GM19463 (cell line): ENCODE measurements around the gene CDH4.

Source experiments
- ATAC-seq: cut with Tn5 transposase; IDR thresholded peaks from one replicate; pipeline ENCODE4 v1.9.1; 2021; ENCODE audit warnings: mild to moderate bottlenecking, moderate library complexity; ENCODE audit not compliant: unreplicated experiment

Gene CDH4

DNA sequence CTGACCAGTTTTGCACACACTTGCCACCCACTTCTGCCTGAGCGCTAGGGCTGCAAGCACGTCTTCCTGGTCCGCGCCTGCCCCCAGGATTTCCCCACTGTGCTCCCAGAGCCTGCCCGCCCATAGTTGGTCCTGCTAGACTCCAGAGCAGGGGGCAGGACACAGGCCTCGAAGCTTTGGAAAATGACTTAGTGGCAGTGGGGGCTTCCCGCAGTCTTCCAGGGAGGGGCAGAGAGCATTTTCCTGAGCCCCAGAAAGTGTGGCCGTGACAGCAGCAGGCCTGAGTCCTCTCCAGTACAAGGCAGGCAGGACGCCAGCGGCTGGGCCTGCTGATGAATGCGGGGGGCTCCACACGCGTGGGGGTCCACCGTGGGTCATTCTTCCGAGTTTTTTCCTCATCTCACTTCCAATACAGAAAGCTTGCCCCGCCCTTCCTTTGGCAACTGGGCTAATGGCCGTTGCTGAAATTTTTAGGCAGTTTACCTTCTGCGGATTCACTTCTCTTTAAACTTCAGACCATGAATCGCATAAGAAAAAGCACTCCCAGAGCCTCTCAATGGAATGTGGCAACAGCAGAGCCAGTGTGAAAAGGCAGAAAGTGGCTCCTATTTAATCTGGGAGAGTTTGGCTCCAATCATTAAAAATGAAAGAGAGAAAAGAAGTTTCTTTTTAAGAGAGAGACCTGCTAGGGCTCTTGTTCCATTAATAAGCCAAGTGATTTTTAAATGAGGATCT is 383.8 kb downstream of the CDH4 start:
- ATAC-seq, result no peak

DNA sequence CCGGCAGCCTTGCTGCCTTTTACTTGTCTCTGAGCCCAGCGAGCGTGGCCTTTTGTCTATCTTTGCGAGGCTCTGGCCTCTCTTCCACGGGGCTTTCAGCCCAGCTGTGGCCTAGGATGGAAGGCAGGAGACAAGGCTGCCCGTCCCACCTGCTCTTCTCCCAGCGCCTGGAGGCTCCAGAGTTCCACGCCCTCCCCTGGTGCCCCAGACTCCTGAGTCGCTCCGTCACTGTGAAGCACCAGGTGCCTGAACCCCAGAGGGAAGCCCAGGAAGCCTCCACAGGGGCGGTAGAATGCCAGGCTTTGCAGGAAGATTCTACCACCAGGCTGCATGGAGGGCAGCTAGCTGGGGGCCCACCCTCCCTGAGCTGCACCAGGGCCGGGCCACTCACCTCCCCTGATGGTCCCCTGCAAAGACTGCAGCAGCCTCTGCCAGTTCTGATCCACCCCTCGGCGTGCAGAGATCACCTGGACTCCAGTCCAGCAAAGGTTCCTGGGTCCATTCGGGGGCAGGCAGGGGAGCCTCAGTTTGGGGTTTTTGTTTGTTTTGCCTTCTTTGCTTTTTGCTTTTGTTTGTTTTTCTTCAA is 384.6 kb downstream of the CDH4 start:
- no peak for ATAC-seq

DNA sequence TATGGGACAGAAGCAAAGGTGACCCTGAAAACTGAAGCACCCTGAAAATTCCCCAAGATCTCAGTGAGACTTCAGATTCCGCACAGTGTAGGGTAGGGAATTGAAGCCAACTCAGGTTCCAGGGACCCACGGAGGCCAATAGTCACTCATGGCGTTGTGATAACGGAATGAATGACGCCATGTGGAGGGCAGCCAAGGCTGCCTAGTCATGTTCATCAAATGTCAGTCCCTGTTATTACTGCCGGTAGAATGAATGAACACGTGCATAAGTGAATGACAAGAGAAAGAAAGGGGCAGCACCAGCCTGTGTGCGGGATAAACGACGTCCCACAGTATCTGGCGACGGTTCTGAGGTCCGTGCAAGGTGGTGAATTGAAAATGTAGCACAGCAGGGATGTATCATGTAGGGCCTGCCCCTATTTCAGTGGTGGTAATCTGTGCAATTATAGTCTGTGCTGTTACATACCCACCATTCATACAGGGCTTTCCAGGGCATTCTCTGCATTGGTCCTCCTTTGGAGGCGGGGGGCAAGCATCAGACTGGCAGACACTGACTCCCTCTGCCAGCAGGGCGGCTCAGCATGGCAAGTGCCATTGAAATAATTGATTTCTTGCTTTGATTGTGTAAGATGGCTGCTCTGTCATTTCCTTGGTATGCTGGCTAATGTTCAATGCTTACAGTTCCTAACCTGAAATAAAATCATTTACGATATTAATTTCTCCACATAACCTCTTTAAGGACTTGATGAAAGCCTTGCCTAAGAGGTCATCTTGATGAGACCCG is 386.9 kb downstream of the CDH4 start:
- no peak for ATAC-seq

DNA sequence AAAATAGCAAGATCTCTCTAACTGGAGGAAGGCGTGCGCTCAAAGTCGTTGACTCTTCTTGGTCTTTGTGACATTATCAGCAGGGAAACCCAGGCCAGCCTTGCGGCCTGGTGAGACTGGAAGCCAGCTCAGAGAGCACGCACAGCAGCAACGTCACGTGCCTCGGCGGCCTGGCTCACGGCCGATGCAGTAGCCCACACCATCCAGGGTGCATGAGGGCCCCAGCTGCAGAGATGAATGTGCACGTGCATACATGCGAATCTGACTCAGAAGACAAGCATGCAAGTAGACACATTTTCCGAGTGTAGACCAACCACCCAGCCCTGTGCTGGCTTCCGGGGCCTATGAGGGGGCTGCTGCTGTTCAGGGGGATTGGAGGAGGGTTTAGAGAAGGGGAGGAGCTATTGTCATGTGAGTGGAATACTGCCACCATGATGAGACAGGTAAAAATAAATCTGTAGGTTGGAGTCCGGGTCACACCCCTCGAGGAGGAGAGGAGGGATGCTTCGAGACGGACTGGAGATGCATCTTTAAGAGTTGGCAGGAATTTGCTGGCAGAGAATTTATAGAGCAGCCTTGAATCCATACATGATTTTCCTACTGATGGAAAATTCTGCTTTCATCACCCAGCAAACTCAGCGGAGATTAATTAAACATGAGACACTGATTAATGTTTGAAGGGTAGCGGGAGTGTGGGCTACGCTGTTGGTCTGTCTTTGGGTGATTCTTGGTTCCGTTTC is 388.2 kb downstream of the CDH4 start:
- no peak for ATAC-seq

DNA sequence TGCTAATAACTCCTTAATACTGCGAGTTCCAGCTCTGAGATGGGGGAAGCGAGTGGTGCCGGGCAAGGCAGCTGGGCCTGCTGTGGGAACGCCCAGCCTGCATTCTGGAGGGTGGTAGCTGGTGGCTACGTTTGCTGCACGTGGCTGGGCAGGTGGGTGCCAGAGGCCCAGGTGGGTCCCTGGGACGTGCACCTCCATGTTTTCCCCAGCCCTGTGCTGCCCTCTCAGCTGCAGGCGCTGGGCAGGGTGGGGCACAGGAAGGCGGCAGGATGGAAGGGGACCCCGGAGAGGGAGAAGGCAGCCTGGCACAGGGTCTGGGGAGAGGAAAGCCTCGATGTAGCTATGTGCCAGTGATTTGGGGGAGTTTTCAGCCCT is 388.8 kb downstream of the CDH4 start:
- no peak for ATAC-seq

DNA sequence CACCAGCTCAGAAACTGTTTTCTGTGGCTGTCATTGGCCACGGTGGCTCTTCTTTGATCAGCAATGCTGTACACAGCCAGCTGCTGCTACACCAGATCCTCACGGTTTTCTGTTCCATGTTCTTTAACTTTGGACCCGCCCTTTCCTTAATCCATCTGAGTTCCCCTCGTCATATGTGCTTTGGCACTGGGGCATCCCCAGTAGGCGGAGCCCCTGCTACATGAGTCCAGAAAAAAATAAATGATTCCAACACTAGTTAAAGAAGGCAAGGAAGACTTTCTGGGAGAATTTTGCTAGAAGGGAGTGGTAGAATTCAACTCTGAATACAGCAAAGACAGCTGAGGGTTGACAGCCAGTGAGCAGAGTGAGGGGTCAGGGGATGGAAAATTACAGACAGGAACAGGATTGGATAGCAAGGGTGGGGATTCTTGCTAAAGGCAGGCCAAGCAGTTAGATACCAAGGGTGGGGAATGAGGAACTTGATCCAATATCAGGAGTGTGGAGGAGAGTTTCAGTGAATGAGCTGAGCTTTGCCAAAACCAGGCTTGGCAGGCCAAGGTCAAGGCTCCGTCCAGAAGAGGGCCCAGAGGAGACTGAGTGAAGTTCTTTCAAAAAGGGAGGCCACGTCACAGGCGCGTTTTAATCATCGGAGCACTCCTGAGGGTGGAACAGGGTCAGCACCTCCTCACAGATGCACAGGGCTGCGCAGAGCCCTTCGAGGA is 391.8 kb downstream of the CDH4 start:
- no peak for ATAC-seq

DNA sequence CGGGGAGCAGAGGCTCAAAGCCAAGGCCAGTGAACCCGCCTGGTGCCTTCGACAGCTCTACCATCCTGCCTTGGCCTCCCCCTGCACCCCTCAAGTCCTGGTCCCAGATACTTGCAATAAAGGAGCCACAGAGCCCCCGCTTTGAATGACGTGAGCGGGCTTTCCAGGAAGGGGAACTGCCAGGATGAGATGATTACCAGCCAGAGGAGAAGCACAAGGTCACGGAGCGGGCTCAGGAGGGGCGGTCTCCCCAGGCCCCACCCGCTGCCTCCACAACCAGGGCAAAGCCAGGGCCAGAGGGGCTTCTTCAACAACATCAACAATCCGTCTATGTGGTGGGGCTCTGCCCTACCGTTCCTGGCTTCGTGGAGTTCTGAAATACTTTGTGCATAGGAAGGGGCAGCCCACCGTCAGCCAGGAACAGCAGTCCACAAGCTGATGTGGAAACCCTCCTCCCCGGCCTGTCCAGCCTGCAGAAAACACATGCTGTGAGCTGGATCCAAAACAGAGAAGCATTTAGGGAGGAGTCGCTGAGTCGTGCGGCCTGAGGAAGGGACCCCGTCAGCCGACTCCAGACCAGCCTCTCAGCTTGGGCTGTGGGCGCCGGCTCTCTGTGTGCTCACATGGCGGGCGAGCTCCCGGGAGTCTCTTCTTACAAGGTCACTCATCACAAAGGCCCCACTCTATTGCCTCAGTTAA is 392.5 kb downstream of the CDH4 start:
- ATAC-seq, result no peak

DNA sequence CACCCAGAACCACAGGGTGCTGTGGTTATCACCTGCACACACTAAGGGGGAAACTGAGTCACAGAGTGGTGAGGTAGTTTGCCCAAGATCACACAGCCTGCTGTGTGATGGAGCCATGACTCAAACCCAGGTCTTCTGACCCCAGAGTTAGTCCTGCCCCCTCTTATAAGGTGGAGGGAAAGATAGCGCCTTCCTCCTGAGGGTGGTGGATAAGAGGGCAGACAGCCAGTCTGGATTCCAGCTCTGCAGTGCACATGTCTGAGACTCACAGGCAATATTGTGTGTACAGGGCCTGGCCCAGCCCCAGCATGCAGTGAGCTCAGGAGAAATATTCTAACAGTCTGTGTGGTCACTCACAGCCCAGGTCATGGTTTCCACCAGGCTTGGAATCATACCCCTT is 393.7 kb downstream of the CDH4 start:
- ATAC-seq, result no peak

DNA sequence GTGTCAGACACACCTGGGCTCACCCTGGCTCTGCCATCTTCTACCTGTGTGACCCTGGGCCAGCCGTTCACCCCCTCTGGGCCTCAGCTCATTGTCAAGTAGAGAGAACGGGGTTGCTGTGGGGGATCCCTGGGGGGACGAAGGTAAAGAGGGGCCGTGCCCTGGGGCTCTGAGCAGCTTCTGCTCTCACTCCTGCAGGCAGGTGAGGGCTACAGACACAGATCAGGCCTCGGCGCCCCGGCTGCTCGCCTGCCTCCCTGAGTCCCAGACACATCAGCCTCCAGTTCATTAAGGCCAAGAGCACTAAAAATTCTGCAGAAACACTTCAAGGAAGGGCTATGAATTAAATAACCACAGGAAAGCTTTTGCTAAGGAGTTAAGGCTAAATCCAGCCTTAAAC is 394.4 kb downstream of the CDH4 start:
- no peak for ATAC-seq

DNA sequence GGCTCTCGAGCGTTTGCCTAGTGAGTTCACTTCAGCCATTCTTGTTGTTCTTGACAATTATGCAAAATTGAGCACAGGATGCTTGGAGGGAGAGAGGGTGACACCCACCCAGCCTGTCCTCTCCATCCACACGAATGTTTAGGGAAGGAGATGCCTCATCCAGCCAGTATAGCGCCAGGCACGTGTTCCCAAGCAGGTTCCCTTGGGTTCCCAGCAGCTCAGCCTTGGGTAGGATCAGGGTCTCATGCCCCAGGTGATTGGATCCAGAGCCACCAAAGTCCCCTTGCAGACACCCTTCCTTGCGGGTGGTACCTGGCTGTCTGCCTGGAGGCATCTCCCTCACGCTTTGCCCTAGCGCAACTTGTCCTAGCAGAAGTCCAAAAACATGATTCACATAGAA is 394.9 kb downstream of the CDH4 start:
- no peak for ATAC-seq

DNA sequence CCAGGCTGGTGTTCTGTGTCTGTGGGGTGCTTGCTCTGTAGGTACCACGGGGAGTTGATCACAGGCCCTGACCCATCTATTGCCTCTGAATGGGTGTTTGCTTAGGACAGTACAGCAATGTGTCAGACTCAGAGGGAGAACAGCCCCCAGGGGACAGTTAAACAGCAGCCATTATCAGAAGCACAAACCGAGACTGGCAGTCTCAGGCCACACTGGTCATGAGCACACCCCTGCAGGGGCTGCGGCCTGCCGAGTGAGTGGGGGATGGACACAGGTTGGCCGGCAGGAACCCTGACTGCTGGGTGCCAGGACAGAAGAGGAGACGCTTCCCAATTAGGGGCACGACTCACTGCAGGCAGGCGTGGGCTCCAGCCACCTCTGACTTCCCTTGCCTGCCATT is 395.6 kb downstream of the CDH4 start:
- no peak for ATAC-seq

DNA sequence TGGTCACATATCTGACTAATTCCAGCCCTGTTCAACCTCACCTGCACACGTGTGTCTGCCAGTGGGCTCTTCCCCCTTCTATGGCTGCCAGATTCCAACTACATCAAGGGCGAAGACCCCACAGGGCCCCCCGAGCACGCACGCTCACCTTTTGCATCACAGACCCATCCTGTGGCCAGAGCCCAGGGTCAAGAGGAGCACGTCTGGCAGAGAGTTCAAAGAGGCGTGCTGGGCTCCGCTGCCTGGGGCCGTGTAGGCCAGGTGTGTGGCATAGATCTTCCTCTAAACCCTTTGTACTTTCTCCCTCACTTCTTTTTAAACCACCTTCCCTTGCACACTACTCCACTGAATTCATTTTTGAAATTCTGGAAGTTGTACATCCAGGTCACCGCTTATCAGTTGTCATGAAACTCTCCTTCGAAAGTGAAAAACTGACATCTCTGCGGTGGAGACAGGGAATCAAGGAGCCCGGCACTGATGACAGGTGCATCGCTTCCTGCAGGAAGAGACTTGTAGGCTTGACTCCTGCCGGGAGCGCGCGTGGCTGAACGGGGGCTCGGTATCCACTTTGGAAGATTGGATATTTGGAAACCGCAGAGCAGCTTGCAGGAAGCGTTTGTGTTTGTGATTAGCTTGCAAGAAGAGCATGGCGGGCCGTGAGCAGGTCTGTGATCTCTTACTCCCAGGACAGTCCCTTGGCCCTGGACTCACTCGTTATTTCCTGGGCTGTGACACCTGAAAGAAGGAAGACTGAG is 397.2 kb downstream of the CDH4 start:
- no peak for ATAC-seq

DNA sequence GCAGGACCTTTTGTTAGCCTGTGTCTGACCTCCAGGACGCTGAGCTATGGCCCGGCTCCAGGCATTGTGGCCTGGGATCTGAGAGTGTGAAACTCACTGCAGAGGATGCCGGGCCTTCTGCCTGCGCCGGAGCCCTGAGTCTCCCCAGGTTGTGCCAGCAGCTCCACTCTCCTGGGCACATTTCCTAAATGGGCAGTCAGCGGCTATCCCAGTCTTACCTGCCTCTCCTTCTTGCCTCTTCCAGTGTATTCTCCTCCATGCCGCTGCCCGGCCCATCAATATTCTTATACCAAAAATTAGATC is 397.8 kb downstream of the CDH4 start:
- ATAC-seq, result no peak

DNA sequence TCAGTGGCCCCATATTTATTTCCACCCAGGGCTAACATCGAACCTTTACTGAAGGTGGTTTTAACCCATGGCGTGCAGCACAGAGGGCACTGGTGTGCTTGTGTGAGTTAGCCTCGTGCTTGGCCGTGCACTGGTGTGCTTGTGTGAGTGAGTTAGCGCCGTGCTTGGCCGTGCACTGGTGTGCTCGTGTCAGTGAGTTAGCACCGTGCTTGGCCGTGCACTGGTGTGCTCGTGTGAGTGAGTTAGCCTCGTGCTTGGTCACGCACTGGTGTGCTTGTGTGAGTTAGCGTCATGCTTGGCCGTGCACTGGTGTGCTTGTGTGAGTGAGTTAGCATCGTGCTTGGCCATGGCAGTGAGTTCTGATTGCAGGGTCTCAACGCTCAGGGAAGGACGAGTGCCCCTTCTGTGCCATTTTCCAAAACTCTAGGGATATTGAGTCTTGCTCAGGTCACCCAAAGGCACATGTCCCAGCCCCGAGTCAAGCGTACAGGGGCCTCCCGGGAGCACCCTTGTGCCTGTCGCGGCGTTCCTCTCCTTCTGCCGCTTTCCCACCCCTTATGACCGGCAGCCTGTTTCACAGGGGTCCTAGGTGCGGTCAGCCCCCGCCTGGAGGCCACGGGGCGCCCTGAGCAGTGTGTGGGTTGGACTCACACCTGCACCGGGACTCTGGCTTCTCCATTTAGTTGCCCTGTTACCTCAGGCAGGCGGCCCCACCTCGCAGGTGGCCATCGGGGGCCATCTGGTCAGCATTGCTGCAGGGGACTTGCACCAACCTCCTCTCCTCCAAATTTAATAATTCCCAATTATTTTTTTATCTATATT is 399.1 kb downstream of the CDH4 start:
- ATAC-seq, result no peak

DNA sequence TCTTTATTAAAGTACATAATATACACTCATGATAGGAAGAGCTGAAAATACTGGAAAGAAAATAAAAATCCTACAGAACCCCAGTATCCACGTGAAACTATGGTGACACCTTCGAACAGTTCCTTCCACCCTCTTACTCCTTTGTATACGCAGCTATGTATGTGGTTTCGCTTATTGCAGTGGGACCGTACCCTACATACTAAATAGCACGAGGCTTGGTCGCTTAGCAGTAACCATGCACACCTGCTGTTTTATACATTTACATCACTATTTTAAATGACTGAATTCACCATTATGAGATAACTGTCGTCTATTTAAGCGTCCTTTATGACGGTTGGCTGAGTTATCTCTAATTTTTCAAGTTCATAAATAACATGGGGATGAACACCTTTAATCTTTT is 400.1 kb downstream of the CDH4 start:
- ATAC-seq, result no peak

DNA sequence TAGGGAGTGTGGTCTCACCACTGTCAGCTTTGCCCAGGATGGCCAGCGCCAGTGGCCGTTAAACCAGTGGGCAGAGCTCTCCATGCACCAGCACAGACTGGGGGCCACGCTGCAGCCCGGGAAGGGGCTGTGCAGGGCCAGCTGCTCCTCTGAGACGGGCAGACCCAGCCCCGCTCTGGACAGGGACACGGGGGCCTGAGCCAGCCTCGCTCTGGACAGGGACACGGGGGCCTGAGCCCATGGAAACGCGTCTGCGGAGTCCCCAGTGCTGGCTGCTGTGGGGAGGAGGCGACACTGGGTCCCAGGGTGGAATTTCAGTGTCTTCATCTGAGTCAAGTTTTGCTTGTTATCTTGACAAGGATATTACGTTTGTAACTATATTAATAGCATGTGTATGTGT is 402.7 kb downstream of the CDH4 start:
- no peak for ATAC-seq

DNA sequence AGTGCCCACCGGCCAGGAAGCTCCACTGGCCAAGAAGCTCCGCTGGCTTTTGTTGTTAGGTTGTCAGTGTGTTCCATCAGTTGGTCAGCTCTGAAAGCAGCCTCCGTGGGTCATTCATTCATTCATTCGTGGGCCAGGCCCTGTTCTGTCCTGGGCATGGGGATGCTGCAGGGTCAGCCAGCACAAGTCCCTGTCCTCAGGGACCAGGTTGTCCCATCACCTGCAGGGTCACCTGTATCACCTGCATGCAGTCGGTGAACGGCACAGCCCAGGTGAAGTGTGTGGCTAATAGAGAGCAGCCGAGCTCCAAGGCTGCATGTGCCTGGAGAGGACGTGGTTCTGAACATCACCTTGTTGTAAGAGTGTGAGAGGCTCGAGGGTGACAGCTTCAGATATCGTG is 403.5 kb downstream of the CDH4 start:
- no peak for ATAC-seq

DNA sequence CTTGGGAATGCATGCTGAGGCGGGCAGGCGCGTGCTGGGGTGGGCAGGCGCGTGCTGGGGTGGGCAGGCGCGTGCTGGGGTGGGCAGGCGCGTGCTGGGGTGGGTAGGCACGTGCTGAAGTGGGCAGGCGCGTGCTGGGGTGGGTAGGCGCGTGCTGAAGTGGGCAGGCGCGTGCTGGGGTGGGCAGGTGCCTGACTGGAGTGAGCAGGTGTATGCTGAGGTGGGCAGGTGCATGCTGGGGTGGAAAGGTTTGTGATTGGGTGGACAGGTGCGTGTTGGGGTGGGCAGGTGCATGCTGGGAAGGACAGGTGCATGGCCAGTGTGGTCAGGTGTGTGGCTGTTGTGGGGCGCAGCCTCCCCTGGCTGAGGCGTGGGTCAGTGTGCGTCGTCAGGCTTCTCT is 404.1 kb downstream of the CDH4 start:
- ATAC-seq, result no peak
